Panc1 (cell line): ENCODE measurements around the gene SYCP2. TPM values are rescaled to one million over a fixed set of nuclear protein-coding genes. Genes with fewer than 3 reads are reported as not detected.

ENCODE experiments used
- ATAC-seq: fragments of 200-7000 bp; cut with Tn5 transposase; 2 replicates; pipeline ENCODE4 v1.9.1; 2020; ENCODE audit warnings: mild to moderate bottlenecking, moderate library complexity
- BruUV-seq: library from RNA; stranded (reverse); fragments of 400-500 nt; replicated peaks from 2 replicates; lab custom pipeline; 2021; lab: Mats Ljungman, UMichigan
- CTCF ChIA-PET: fragments of 300-600 bp; sonication (Branson Sonifier 250); formaldehyde crosslinking; loops from one replicate; lab custom pipeline; 2022; ENCODE audit warnings: antibody characterized with exemption; lab: Charles Lee
- POLR2A ChIA-PET: fragments of 300-600 bp; sonication (Branson Sonifier 250); formaldehyde crosslinking; loops from one replicate; lab custom pipeline; 2022; ENCODE audit warnings: antibody characterized with exemption; lab: Charles Lee
- DNase-seq: peaks from one replicate; pipeline ENCODE4 v3.0.0-alpha.2; 2010; ENCODE audit warnings: low read depth, low spot score
- H3K27ac ChIP-seq: 2 replicates; pipeline ENCODE4 v1.5.1; 2011; ENCODE audit warnings: mild to moderate bottlenecking, low read length, inconsistent platforms
- H3K27me3 ChIP-seq: fragments of 200-500 bp; sonication (Bioruptor generic); 2 replicates; pipeline ENCODE4 v1.6.0; 2014; ENCODE audit warnings: low read length, inconsistent platforms; ENCODE audit not compliant: control insufficient read depth, insufficient read depth
- H3K36me3 ChIP-seq: fragments of 200-500 bp; sonication (Bioruptor generic); 2 replicates; pipeline ENCODE4 v1.5.1; 2014; ENCODE audit warnings: inconsistent platforms, mild to moderate bottlenecking, low read length, moderate library complexity; ENCODE audit not compliant: control insufficient read depth, insufficient read depth
- H3K4me1 ChIP-seq: 2 replicates; pipeline ENCODE4 v1.5.1; 2011; ENCODE audit warnings: inconsistent platforms, mild to moderate bottlenecking, low read length, moderate library complexity; ENCODE audit not compliant: control insufficient read depth, insufficient read depth
- H3K4me3 ChIP-seq, 2 experiments: 2 replicates each; pipeline ENCODE4 v1.5.1; 2011 to 2012; ENCODE audit warnings: low read depth in 2 of 2, low read length in 2 of 2, mild to moderate bottlenecking in 2 of 2, inconsistent platforms in 1 of 2, moderate library complexity in 1 of 2
- H3K9me3 ChIP-seq: fragments of 200-500 bp; sonication (Bioruptor generic); 2 replicates; pipeline ENCODE4 v1.5.1; 2014; ENCODE audit warnings: low read depth, mild to moderate bottlenecking, inconsistent platforms, low read length, moderate library complexity; ENCODE audit not compliant: control insufficient read depth, insufficient read depth
- POLR2AphosphoS5 ChIP-seq: IDR thresholded peaks from 2 replicates; pipeline ENCODE4 v1.6.1; 2012; ENCODE audit warnings: mild to moderate bottlenecking, low read depth, low read length, moderate library complexity
- SIN3A ChIP-seq: IDR thresholded peaks from 2 replicates; pipeline ENCODE4 v1.6.1; 2012; ENCODE audit warnings: low read depth, mild to moderate bottlenecking, low read length, moderate library complexity, borderline replicate concordance; ENCODE audit not compliant: insufficient read depth
- in situ Hi-C: cut with HindIII; loops from 2 replicates; pipeline ENCODE4 v1.10.0; 2016; ENCODE audit warnings: low sequenced_read_pairs, low pct_unique_long_range_greater_than_20kb
- intact Hi-C: fragments of 100-400 bp; cut with micrococcal nuclease; formaldehyde crosslinking; loops from one replicate; pipeline ENCODE4 v1.10.0; 2022; ENCODE audit not compliant: unreplicated experiment
- total RNA-seq: library from RNA; stranded (reverse); gene quantifications from one replicate; pipeline ENCODE4 v1.2.1, GENCODE V29; 2021; ENCODE audit not compliant: unreplicated experiment
- TF ChIP-seq, protein P1 (sequence below), 2 experiments: IDR thresholded peaks; 2 replicates each; pipeline ENCODE4 v1.6.1; 2011 to 2012; ENCODE audit warnings: low read depth in 2 of 2, control low read depth in 1 of 2, low read length in 1 of 2, mild to moderate bottlenecking in 1 of 2, moderate library complexity in 1 of 2; ENCODE audit not compliant: insufficient read depth in 1 of 2
- TF ChIP-seq, protein P2 (sequence below): fragments of 450-650 bp; IDR thresholded peaks from 2 replicates; pipeline ENCODE4 v1.5.1; 2017; ENCODE audit warnings: mild to moderate bottlenecking

Gene SYCP2
- total RNA-seq, 1 experiment from 2014 or later, result 39.7 TPM

DNA sequence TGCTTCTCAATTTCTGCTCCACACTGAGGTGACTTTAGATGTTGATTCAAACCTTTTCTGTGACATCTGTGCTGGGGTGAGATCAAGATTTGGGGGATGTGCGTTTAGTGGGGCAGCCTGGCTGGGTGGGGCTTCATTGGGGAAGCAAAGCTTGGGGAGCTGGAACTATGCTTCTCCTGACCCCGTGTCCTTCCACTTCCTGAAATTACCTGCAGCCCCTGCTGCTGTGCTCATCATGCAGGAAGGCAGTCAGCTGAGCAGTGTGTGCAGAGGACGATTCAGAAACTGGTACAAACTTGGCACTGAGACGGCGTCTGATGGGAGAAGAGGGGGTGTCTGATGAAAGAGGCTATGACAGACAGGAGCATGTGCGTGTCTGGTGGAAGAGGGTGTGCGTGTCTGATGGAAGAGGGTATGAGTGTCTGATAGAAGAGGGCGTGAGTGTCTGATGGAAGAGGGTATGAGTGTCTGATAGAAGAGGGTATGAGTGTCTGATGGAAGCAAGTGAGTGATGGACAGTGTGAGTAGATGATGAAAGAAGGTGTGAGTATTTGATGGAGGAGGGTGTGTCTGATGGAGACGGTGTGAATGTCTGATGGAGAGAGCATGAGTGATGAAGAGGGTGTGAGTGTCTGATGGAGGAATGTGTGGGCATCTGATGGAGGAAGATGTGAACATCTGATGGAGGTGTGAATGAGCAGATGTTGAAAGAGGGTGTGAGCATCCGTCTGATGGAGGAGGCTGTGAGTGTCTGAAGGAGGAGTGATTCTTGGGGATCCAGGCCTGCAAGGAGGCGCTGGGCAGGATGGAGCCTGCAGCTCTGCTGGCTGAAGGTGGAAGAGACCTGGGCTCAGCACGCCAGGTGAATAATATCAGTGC, 103.4 kb downstream of the SYCP2 start:
- H3K4me1 ChIP-seq, result no peaks in the 10 kb centered on the region
- in situ Hi-C loops (no loop called here), intact Hi-C loops (no loop called here)
- no TSS peak for BruUV-seq
- no peaks in the 10 kb centered on the region for H3K36me3 ChIP-seq
- CTCF ChIA-PET, result no interaction called here
- DNase-seq, result no peak
- no peaks in the 10 kb centered on the region for H3K9me3 ChIP-seq
- H3K27me3 ChIP-seq, result peaks cover 2% of the 10 kb centered on the region; the same call in 1 of the 2 replicates
- H3K4me3 ChIP-seq, result no peak overlapping the region
- POLR2A ChIA-PET, result no interaction called here
- no peak overlapping the region for H3K27ac ChIP-seq
- ATAC-seq, result no peak
- TF ChIP-seq POLR2AphosphoS5 (no peak), SIN3A (no peak)
- TF ChIP-seq, protein P1, sequence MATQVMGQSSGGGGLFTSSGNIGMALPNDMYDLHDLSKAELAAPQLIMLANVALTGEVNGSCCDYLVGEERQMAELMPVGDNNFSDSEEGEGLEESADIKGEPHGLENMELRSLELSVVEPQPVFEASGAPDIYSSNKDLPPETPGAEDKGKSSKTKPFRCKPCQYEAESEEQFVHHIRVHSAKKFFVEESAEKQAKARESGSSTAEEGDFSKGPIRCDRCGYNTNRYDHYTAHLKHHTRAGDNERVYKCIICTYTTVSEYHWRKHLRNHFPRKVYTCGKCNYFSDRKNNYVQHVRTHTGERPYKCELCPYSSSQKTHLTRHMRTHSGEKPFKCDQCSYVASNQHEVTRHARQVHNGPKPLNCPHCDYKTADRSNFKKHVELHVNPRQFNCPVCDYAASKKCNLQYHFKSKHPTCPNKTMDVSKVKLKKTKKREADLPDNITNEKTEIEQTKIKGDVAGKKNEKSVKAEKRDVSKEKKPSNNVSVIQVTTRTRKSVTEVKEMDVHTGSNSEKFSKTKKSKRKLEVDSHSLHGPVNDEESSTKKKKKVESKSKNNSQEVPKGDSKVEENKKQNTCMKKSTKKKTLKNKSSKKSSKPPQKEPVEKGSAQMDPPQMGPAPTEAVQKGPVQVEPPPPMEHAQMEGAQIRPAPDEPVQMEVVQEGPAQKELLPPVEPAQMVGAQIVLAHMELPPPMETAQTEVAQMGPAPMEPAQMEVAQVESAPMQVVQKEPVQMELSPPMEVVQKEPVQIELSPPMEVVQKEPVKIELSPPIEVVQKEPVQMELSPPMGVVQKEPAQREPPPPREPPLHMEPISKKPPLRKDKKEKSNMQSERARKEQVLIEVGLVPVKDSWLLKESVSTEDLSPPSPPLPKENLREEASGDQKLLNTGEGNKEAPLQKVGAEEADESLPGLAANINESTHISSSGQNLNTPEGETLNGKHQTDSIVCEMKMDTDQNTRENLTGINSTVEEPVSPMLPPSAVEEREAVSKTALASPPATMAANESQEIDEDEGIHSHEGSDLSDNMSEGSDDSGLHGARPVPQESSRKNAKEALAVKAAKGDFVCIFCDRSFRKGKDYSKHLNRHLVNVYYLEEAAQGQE (IDR thresholded peaks at IDR 0.05; ENCODE audit: insufficient read depth in 1 of 2, low read depth in 2 of 2, low read length in 1 of 2), result no peak

DNA sequence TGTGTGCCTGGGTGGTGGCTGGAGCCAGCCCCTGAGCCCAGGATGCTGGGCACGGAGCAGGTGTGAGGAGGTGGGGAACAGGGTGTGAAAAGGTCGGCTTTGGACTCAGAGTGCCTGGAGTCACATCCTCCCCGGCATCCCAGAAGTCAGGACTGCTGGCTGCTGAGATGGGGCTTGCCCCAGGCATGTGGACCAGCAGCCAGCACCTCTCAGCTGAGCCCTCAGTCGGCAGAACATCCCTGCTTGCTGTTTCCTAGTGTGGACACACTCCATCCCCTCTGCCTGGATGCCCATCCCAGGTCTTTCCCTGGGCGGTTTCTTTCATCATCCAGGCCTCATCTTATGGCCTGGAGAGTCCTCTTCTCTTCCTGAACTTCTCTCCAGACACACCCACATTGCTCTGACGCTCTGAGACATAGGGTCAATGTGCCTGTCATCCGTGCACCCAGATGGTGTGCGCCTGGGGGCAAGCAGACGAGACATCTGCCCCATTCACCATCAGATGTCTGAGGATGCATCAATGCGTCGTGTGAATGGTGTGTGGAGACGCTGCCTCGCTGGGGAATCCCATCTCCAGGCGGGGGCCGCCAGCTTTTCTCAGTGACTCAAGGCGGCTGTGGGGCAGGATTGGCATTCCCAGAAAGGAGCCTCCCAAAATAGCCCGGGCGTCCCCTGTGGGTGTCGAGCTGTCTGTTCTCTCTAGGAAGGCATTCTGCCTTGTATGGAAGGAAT, 104.2 kb downstream of the SYCP2 start:
- ATAC-seq (no peak; the same call in 1 of the 2 replicates), DNase-seq (no peak)
- BruUV-seq, result no TSS peak
- in situ Hi-C loops, result no loop called here
- TF ChIP-seq, protein P2, sequence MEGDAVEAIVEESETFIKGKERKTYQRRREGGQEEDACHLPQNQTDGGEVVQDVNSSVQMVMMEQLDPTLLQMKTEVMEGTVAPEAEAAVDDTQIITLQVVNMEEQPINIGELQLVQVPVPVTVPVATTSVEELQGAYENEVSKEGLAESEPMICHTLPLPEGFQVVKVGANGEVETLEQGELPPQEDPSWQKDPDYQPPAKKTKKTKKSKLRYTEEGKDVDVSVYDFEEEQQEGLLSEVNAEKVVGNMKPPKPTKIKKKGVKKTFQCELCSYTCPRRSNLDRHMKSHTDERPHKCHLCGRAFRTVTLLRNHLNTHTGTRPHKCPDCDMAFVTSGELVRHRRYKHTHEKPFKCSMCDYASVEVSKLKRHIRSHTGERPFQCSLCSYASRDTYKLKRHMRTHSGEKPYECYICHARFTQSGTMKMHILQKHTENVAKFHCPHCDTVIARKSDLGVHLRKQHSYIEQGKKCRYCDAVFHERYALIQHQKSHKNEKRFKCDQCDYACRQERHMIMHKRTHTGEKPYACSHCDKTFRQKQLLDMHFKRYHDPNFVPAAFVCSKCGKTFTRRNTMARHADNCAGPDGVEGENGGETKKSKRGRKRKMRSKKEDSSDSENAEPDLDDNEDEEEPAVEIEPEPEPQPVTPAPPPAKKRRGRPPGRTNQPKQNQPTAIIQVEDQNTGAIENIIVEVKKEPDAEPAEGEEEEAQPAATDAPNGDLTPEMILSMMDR, result no peak
- no peak for TF ChIP-seq SIN3A
- Histone ChIP-seq H3K4me1 (no peaks in the 10 kb centered on the region), H3K36me3 (no peaks in the 10 kb centered on the region), H3K27ac (no peak overlapping the region), H3K4me3 (no peak overlapping the region), H3K9me3 (no peaks in the 10 kb centered on the region), H3K27me3 (peaks cover 2% of the 10 kb centered on the region; the same call in 1 of the 2 replicates)
- ChIA-PET POLR2A (no interaction called here), CTCF (no interaction called here)
- intact Hi-C loops, result no loop called here
